Measurements from ENCODE around the gene MAPRE2. TPM values are rescaled to one million over a fixed set of nuclear protein-coding genes. Genes with fewer than 3 reads are reported as not detected.

MAPRE2 gene
- polyA plus RNA-seq, 1 donor from 2014 or later, result 58.9 TPM

DNA sequence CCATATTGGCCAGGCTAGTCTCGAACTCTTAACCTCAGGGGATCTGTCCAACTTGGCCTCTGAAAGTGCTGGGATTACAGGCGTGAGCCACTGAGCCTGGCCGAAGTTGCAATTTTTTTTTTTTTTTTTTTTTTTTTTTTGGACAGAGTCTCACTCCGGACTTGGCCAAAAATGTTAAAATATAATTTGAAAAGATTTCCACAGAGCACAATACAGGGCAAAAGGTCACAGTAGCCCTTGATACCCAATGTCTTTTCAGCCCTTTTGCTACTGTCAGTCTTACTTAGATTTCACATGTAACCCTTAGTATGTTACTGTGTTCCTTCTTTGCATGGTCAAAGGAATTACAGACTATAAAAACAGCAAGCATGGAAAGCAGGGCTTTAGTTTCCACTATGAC lies 42.6 kb upstream of the MAPRE2 start:
- no peak overlapping the region for H3K9ac ChIP-seq (ENCODE audit: low read length)
- H3K36me3 ChIP-seq (ENCODE audit: insufficient read depth, low read length), result no peaks in the 10 kb centered on the region
- no peak overlapping the region for H3K27ac ChIP-seq (ENCODE audit: low read length)
- no peaks in the 10 kb centered on the region for H3K9me2 ChIP-seq (ENCODE audit: insufficient read depth, low read length)
- no peaks in the 10 kb centered on the region for H3K27me3 ChIP-seq (ENCODE audit: insufficient read depth, low read depth, low read length)
- H2AFZ ChIP-seq (ENCODE audit: low read depth, low read length), result no peak overlapping the region
- no peaks in the 10 kb centered on the region for H4K20me1 ChIP-seq (ENCODE audit: insufficient read depth)
- H3K4me2 ChIP-seq (ENCODE audit: low read length), result no peak overlapping the region
- H3F3A ChIP-seq (ENCODE audit: insufficient read depth, low read length, poor library complexity, severe bottlenecking), result no peaks in the 10 kb centered on the region
- H3K4me3 ChIP-seq (ENCODE audit: low read length), result no peak overlapping the region
- TF ChIP-seq TAF1 (IDR thresholded peaks at IDR 0.05; ENCODE audit: low read depth) (no peak), EZH2 (IDR thresholded peaks at IDR 0.05; ENCODE audit: borderline replicate concordance, insufficient read depth, low read length, poor library complexity, severe bottlenecking) (no peak), EP300 (conservative IDR thresholded peaks at IDR 0.05; ENCODE audit: poor library complexity, severe bottlenecking) (no peak), POLR2AphosphoS5 (IDR thresholded peaks at IDR 0.05) (no peak), MXI1 (conservative IDR thresholded peaks at IDR 0.05; ENCODE audit: poor library complexity, severe bottlenecking) (no peak), RAD21 (conservative IDR thresholded peaks at IDR 0.05) (no peak), SMC3 (conservative IDR thresholded peaks at IDR 0.05; ENCODE audit: poor library complexity) (no peak)
- TF ChIP-seq, protein P1, sequence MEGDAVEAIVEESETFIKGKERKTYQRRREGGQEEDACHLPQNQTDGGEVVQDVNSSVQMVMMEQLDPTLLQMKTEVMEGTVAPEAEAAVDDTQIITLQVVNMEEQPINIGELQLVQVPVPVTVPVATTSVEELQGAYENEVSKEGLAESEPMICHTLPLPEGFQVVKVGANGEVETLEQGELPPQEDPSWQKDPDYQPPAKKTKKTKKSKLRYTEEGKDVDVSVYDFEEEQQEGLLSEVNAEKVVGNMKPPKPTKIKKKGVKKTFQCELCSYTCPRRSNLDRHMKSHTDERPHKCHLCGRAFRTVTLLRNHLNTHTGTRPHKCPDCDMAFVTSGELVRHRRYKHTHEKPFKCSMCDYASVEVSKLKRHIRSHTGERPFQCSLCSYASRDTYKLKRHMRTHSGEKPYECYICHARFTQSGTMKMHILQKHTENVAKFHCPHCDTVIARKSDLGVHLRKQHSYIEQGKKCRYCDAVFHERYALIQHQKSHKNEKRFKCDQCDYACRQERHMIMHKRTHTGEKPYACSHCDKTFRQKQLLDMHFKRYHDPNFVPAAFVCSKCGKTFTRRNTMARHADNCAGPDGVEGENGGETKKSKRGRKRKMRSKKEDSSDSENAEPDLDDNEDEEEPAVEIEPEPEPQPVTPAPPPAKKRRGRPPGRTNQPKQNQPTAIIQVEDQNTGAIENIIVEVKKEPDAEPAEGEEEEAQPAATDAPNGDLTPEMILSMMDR (IDR thresholded peaks at IDR 0.05; ENCODE audit: poor library complexity, severe bottlenecking), result no peak
- TF ChIP-seq, protein P2, sequence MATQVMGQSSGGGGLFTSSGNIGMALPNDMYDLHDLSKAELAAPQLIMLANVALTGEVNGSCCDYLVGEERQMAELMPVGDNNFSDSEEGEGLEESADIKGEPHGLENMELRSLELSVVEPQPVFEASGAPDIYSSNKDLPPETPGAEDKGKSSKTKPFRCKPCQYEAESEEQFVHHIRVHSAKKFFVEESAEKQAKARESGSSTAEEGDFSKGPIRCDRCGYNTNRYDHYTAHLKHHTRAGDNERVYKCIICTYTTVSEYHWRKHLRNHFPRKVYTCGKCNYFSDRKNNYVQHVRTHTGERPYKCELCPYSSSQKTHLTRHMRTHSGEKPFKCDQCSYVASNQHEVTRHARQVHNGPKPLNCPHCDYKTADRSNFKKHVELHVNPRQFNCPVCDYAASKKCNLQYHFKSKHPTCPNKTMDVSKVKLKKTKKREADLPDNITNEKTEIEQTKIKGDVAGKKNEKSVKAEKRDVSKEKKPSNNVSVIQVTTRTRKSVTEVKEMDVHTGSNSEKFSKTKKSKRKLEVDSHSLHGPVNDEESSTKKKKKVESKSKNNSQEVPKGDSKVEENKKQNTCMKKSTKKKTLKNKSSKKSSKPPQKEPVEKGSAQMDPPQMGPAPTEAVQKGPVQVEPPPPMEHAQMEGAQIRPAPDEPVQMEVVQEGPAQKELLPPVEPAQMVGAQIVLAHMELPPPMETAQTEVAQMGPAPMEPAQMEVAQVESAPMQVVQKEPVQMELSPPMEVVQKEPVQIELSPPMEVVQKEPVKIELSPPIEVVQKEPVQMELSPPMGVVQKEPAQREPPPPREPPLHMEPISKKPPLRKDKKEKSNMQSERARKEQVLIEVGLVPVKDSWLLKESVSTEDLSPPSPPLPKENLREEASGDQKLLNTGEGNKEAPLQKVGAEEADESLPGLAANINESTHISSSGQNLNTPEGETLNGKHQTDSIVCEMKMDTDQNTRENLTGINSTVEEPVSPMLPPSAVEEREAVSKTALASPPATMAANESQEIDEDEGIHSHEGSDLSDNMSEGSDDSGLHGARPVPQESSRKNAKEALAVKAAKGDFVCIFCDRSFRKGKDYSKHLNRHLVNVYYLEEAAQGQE (IDR thresholded peaks at IDR 0.05; ENCODE audit: borderline replicate concordance), result no peak
- no peaks in the 10 kb centered on the region for H3K79me2 ChIP-seq (replicated peaks; ENCODE audit: insufficient read depth, low read length)
- H3K9me3 ChIP-seq (ENCODE audit: low read length), result peaks cover 3% of the 10 kb centered on the region

DNA sequence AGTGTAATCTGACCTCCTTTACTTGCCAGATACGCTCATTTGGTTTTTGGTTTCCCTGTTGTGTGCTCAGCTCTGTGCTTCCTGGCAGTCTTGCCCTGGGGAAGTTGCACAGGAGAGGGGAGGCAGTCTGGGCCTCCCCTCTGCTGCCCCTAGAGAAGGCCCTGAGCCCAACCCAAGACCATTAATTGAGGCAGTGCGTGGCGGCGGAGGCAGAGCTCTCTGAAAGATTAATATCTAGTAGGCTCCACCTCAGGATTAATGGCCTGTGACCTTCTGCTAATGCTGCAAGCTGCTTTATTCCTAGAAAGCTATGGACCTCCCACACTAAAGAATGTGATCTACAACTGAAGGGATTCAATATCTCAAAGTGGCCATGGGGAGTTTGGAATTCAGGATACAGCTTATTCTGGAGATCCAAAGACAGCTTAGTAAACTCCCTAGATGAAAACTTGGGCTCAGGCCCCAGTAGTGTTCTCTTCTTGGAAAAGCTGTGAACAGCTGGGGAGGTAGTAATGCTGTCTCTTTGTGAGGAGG lies 41.4 kb upstream of the MAPRE2 start:
- H3K27ac ChIP-seq (ENCODE audit: low read length), result no peak overlapping the region

More for the DNA sequence above, 41.4 kb upstream of the MAPRE2 start:
- no peaks in the 10 kb centered on the region for H3F3A ChIP-seq (ENCODE audit: insufficient read depth, low read length, poor library complexity, severe bottlenecking)
- H3K9me3 ChIP-seq (ENCODE audit: low read length), result peaks cover 3% of the 10 kb centered on the region
- no peak overlapping the region for H3K4me3 ChIP-seq (ENCODE audit: low read length)
- no peak overlapping the region for H3K4me2 ChIP-seq (ENCODE audit: low read length)
- no peaks in the 10 kb centered on the region for H3K27me3 ChIP-seq (ENCODE audit: insufficient read depth, low read depth, low read length)
- no peaks in the 10 kb centered on the region for H3K79me2 ChIP-seq (replicated peaks; ENCODE audit: insufficient read depth, low read length)
- no peaks in the 10 kb centered on the region for H3K36me3 ChIP-seq (ENCODE audit: insufficient read depth, low read length)
- H4K20me1 ChIP-seq (ENCODE audit: insufficient read depth), result no peaks in the 10 kb centered on the region
- no peaks in the 10 kb centered on the region for H3K9me2 ChIP-seq (ENCODE audit: insufficient read depth, low read length)
- no peak overlapping the region for H2AFZ ChIP-seq (ENCODE audit: low read depth, low read length)
- H3K9ac ChIP-seq (ENCODE audit: low read length), result no peak overlapping the region
- TF ChIP-seq EZH2 (IDR thresholded peaks at IDR 0.05; ENCODE audit: borderline replicate concordance, insufficient read depth, low read length, poor library complexity, severe bottlenecking), result no peak
- TF ChIP-seq, protein P2 (IDR thresholded peaks at IDR 0.05; ENCODE audit: borderline replicate concordance), result no peak
- TF ChIP-seq TAF1 (IDR thresholded peaks at IDR 0.05; ENCODE audit: low read depth), result no peak
- TF ChIP-seq MXI1 (conservative IDR thresholded peaks at IDR 0.05; ENCODE audit: poor library complexity, severe bottlenecking), result no peak
- TF ChIP-seq RAD21 (conservative IDR thresholded peaks at IDR 0.05), result no peak
- TF ChIP-seq, protein P1 (IDR thresholded peaks at IDR 0.05; ENCODE audit: poor library complexity, severe bottlenecking), result no peak
- no peak for TF ChIP-seq SMC3 (conservative IDR thresholded peaks at IDR 0.05; ENCODE audit: poor library complexity)
- no peak for TF ChIP-seq EP300 (conservative IDR thresholded peaks at IDR 0.05; ENCODE audit: poor library complexity, severe bottlenecking)
- no peak for TF ChIP-seq POLR2AphosphoS5 (IDR thresholded peaks at IDR 0.05)
